GM12878 (cell line): Measurements from ENCODE around the gene GOLGA6L9.
"Not testable (repeated sequence)": the region's sequence is repeated elsewhere in the genome, so short reads cannot be mapped to it uniquely, and the experiment has no call there.

Experiments
- ATF2 ChIP-seq: IDR thresholded peaks from 2 replicates; pipeline ENCODE4 v1.6.1; 2012; ENCODE audit warnings: low read length, inconsistent platforms
- MTA3 ChIP-seq: IDR thresholded peaks from 2 replicates; pipeline ENCODE4 v1.6.1; 2012; ENCODE audit warnings: low read length, inconsistent platforms, borderline replicate concordance

- not testable (repeated sequence) for TF ChIP-seq MTA3, ATF2
Observed at GRCh38 chr15:82465629-82466028, 36.0 kb downstream of the GOLGA6L9 start.
